HepG2 (cell line): ENCODE results near the gene RAB33A. TPM values are rescaled to one million over a fixed set of nuclear protein-coding genes. Genes with fewer than 3 reads are reported as not detected.

ENCODE experiments used
- ATAC-seq: fragments of 200-7000 bp; cut with Tn5 transposase; 3 replicates; pipeline ENCODE4 v1.9.1; 2020; ENCODE audit warnings: mild to moderate bottlenecking, moderate library complexity
- BruUV-seq: library from RNA; stranded (reverse); fragments of 400-500 nt; replicated peaks from 2 replicates; lab custom pipeline; 2021; lab: Mats Ljungman, UMichigan
- CTCF ChIA-PET: fragments of 300-600 bp; formaldehyde crosslinking; extraction: SDS; loops from one replicate; lab custom pipeline; 2021; ENCODE audit warnings: low total read pairs, inconsistent platforms, low intra/inter-chr PET ratio; lab: Yijun Ruan, JAX
- POLR2A ChIA-PET: fragments of 350-600 bp; sonication (Branson Sonifier 250); formaldehyde crosslinking; loops from one replicate; lab custom pipeline; 2020; ENCODE audit warnings: antibody characterized with exemption, inconsistent platforms; lab: Yijun Ruan, JAX
- DNase-seq: peaks from one replicate; pipeline ENCODE4 v3.0.0-alpha.2; 2015; ENCODE audit warnings: low spot score
- FAIRE-seq: peaks from 3 replicates; lab custom pipeline; 2011; peaks lifted over from hg19 to GRCh38; lab: Jason Lieb, UNC
- H2AFZ ChIP-seq: one replicate; pipeline ENCODE4 v1.6.1; 2011; ENCODE audit warnings: low read length, inconsistent platforms
- H3K27ac ChIP-seq: fragments of 300-600 bp; 3 replicates; pipeline ENCODE4 v1.8.0; 2011; ENCODE audit warnings: mixed run types, mild to moderate bottlenecking, mixed read lengths, low read length, inconsistent platforms; ENCODE audit not compliant: insufficient read depth; ENCODE audit errors: extremely low read length
- H3K27me3 ChIP-seq, 2 experiments: fragments of 200-600 bp in 1 of 2; 2 replicates in 1 of 2; 3 replicates in 1 of 2; pipeline versions ENCODE4 v1.6.0 to v1.8.0; 2011; ENCODE audit warnings: low read length in 2 of 2, mild to moderate bottlenecking in 2 of 2, moderate library complexity in 2 of 2, inconsistent platforms in 1 of 2; ENCODE audit not compliant: insufficient read depth in 2 of 2, control insufficient read depth in 1 of 2
- H3K36me3 ChIP-seq, 2 experiments: fragments of 200-600 bp in 1 of 2; replicated peaks in 1 of 2; 2 replicates in 1 of 2; 3 replicates in 1 of 2; pipeline versions ENCODE4 v1.5.1 to v1.8.0; 2011; ENCODE audit warnings: low read length in 2 of 2, inconsistent platforms in 1 of 2; ENCODE audit not compliant: insufficient read depth in 2 of 2, control insufficient read depth in 1 of 2
- H3K4me1 ChIP-seq: 2 replicates; pipeline ENCODE4 v1.5.1; 2012; ENCODE audit warnings: low read length, inconsistent platforms; ENCODE audit not compliant: insufficient read depth
- H3K4me2 ChIP-seq: 2 replicates; pipeline ENCODE4 v1.6.0; 2011; ENCODE audit warnings: low read depth, low read length, inconsistent platforms
- H3K4me3 ChIP-seq, 3 experiments: fragments of 200-600 bp in 1 of 3; sonication (generic), shearing (Covaris generic) in 1 of 3; replicated peaks in 1 of 3; 2 replicates each; pipeline ENCODE4 v1.5.1; 2011 to 2016; ENCODE audit warnings: low read length in 3 of 3, inconsistent platforms in 2 of 3, low read depth in 2 of 3, mild to moderate bottlenecking in 2 of 3, control low read depth in 1 of 3, mixed read lengths in 1 of 3; ENCODE audit not compliant: insufficient read depth in 1 of 3
- H3K79me2 ChIP-seq: one replicate; pipeline ENCODE4 v1.6.1; 2011; ENCODE audit warnings: low read length, inconsistent platforms; ENCODE audit not compliant: insufficient read depth
- H3K9ac ChIP-seq: 2 replicates; pipeline ENCODE4 v1.6.0; 2011; ENCODE audit warnings: mild to moderate bottlenecking, low read depth, low read length, inconsistent platforms; ENCODE audit not compliant: insufficient read depth
- H3K9me3 ChIP-seq: 2 replicates; pipeline ENCODE4 v1.5.1; 2012; ENCODE audit warnings: mild to moderate bottlenecking, low read length
- H4K20me1 ChIP-seq: 2 replicates; pipeline ENCODE4 v1.6.0; 2011; ENCODE audit warnings: inconsistent platforms, mild to moderate bottlenecking, low read length, moderate library complexity; ENCODE audit not compliant: insufficient read depth
- ATF7 ChIP-seq, 2 experiments: fragments of 450-650 bp in 1 of 2; sonication (generic) in 1 of 2; formaldehyde crosslinking in 1 of 2; IDR thresholded peaks; 2 replicates each; pipeline versions ENCODE4 v1.4.0 to v1.6.1; 2016 to 2020; ENCODE audit warnings: antibody characterized with exemption in 1 of 2, mild to moderate bottlenecking in 1 of 2, missing genetic modification reagents in 1 of 2
- ELF3 ChIP-seq: IDR thresholded peaks from 2 replicates; pipeline ENCODE4 v1.6.1; 2016; ENCODE audit warnings: missing genetic modification reagents, missing compliant biosample characterization
- KDM1A ChIP-seq: IDR thresholded peaks from 2 replicates; pipeline ENCODE4 v1.6.1; 2016; ENCODE audit warnings: missing compliant biosample characterization
- KDM5A ChIP-seq: fragments of 200-600 bp; sonication (generic); IDR thresholded peaks from 2 replicates; pipeline ENCODE4 v1.7.0; 2018; ENCODE audit warnings: antibody characterized with exemption, mild to moderate bottlenecking, low read length, borderline replicate concordance
- KLF9 ChIP-seq: IDR thresholded peaks from 2 replicates; pipeline ENCODE4 v1.6.1; 2016; ENCODE audit warnings: low read depth
- RXRB ChIP-seq: IDR thresholded peaks from 2 replicates; pipeline ENCODE4 v1.6.1; 2016; ENCODE audit warnings: borderline replicate concordance, missing genetic modification reagents, missing compliant biosample characterization
- WGBS: methylation state at CpG from one replicate; pipeline ENCODE4 v1.1.6; 2017; ENCODE audit warnings: low lambda C conversion rate; 5-methylcytosine and 5-hydroxymethylcytosine counted together
- in situ Hi-C: cut with HindIII; loops from 2 replicates; pipeline ENCODE4 v1.10.0; 2017; ENCODE audit warnings: low pct_unique_long_range_greater_than_20kb; ENCODE audit not compliant: extremely low pct_ligation_motif_present
- intact Hi-C: fragments of 100-400 bp; cut with micrococcal nuclease; formaldehyde crosslinking; loops from one replicate; pipeline ENCODE4 v1.10.0; 2022; ENCODE audit not compliant: unreplicated experiment
- polyA plus RNA-seq, 8 experiments: library from polyadenylated mRNA; depleted of rRNA in 3 of 8; stranded (reverse) in 7 of 8; unstranded in 1 of 8; fragments of >200 nt; fragmentation: Illumina TruSeq in 4 of 8; extraction: Trizol in 4 of 8; gene quantifications; 2 replicates each; pipeline versions ENCODE4 v1.2.1 to v1.2.3, GENCODE V29; 2011 to 2016; ENCODE audit warnings: low read depth in 4 of 8, missing spikeins in 1 of 8, mixed read lengths in 1 of 8; ENCODE audit not compliant: insufficient read depth in 1 of 8
- total RNA-seq, 5 experiments: library from RNA; depleted of rRNA; stranded (reverse); fragments of >200 nt; fragmentation: Illumina TruSeq; extraction: Trizol; gene quantifications; 2 replicates each; pipeline ENCODE4 v1.2.3, GENCODE V29; 2016; ENCODE audit warnings: low read depth in 1 of 5
- TF ChIP-seq, protein P1 (sequence below): sonication (generic); formaldehyde crosslinking; IDR thresholded peaks from 2 replicates; pipeline ENCODE4 v1.4.0; 2020; ENCODE audit warnings: missing genetic modification reagents

Gene RAB33A
- total and polyA plus RNA-seq, 2 of the 13 experiments (the other 11 are each of a cell fraction or from before 2014, with no cell fraction given) = 0.26 TPM; not detected in 1

GRCh38 chrX:130163398-130163797, 8.4 kb upstream of the RAB33A start:
- WGBS = 22% methylated on average over 2 of the region's 2 CpGs
- FAIRE-seq (no peak), ATAC-seq (no peak), DNase-seq (peak; percentile 8)
- no peak overlapping the region for H3K27ac ChIP-seq
- H3K4me2 ChIP-seq = peak overlapping the region; percentile 45; the same call in 1 of the 2 replicates
- peaks cover 42% of the 10 kb centered on the region for H3K4me1 ChIP-seq
- no peaks in the 10 kb centered on the region for H3K9me3 ChIP-seq
- BruUV-seq = no TSS peak
- in situ Hi-C loops (no loop called here), intact Hi-C loops (no loop called here)
- H2AFZ ChIP-seq = no peak overlapping the region
- ChIA-PET POLR2A (no interaction called here), CTCF (no interaction called here)
- H3K27me3 ChIP-seq = no peaks in the 10 kb centered on the region; a peak in 1 of 5 replicates
- no peak overlapping the region for H3K9ac ChIP-seq
- TF ChIP-seq RXRB (no peak), KDM1A (CRISPR knock-in tag) (no peak), KDM5A (no peak), ELF3 (CRISPR knock-in tag) (no peak), KLF9 (CRISPR knock-in tag) (no peak), ATF7 (IDR thresholded peaks at IDR 0.05) (peak; percentile 85), ATF7 (CRISPR knock-in tag; IDR thresholded peaks at IDR 0.05) (no peak)
- TF ChIP-seq, protein P1, sequence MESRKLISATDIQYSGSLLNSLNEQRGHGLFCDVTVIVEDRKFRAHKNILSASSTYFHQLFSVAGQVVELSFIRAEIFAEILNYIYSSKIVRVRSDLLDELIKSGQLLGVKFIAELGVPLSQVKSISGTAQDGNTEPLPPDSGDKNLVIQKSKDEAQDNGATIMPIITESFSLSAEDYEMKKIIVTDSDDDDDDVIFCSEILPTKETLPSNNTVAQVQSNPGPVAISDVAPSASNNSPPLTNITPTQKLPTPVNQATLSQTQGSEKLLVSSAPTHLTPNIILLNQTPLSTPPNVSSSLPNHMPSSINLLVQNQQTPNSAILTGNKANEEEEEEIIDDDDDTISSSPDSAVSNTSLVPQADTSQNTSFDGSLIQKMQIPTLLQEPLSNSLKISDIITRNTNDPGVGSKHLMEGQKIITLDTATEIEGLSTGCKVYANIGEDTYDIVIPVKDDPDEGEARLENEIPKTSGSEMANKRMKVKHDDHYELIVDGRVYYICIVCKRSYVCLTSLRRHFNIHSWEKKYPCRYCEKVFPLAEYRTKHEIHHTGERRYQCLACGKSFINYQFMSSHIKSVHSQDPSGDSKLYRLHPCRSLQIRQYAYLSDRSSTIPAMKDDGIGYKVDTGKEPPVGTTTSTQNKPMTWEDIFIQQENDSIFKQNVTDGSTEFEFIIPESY = no peak
- peaks cover 29% of the 10 kb centered on the region for H3K79me2 ChIP-seq
- H3K4me3 ChIP-seq = no peak overlapping the region
- H4K20me1 ChIP-seq = no peaks in the 10 kb centered on the region
- no peaks in the 10 kb centered on the region for H3K36me3 ChIP-seq
